IPS DF 4.7 (cell line): ENCODE data around the gene GALK2.

Experiments used
- DNase-seq: peaks from one replicate; pipeline ENCODE4 v3.0.0-alpha.2; 2013; ENCODE audit warnings: low spot score; ENCODE audit errors: extremely low read depth

GALK2 gene

GRCh38 chr15:49279521-49280456 is 109.7 kb downstream of the GALK2 start:
- DNase-seq: no peak

GRCh38 chr15:49282366-49282765 is 112.3 kb downstream of the GALK2 start:
- DNase-seq: no peak

GRCh38 chr15:49286649-49287404 is 116.8 kb downstream of the GALK2 start:
- no peak for DNase-seq

- no peak for DNase-seq
Observed at GRCh38 chr15:49287481-49287880, 117.4 kb downstream of the GALK2 start.

GRCh38 chr15:49288391-49288790 is 118.3 kb downstream of the GALK2 start:
- no peak for DNase-seq

GRCh38 chr15:49290191-49290590 is 120.1 kb downstream of the GALK2 start:
- DNase-seq: no peak

GRCh38 chr15:49293941-49294340 is 123.9 kb downstream of the GALK2 start:
- no peak for DNase-seq

GRCh38 chr15:49296258-49296657 is 126.2 kb downstream of the GALK2 start:
- no peak for DNase-seq

GRCh38 chr15:49297584-49297983 is 127.5 kb downstream of the GALK2 start:
- no peak for DNase-seq

GRCh38 chr15:49300856-49301255 is 130.8 kb downstream of the GALK2 start:
- DNase-seq: no peak

GRCh38 chr15:49301562-49301961 is 131.5 kb downstream of the GALK2 start:
- no peak for DNase-seq

GRCh38 chr15:49303003-49303402 is 133.0 kb downstream of the GALK2 start:
- DNase-seq: no peak

- no peak for DNase-seq
Observed at GRCh38 chr15:49306551-49306950, 136.5 kb downstream of the GALK2 start.

- no peak for DNase-seq
Observed at GRCh38 chr15:49308686-49309085, 138.6 kb downstream of the GALK2 start.

GRCh38 chr15:49309889-49310288 is 139.8 kb downstream of the GALK2 start:
- DNase-seq: no peak

GRCh38 chr15:49313650-49314049 is 143.6 kb downstream of the GALK2 start:
- DNase-seq: no peak

- DNase-seq: no peak
Observed at GRCh38 chr15:49314716-49315115, 144.7 kb downstream of the GALK2 start.

- DNase-seq: peak; percentile 53
Observed at GRCh38 chr15:49315391-49315823, 145.4 kb downstream of the GALK2 start.

GRCh38 chr15:49320351-49320750 is 150.3 kb downstream of the GALK2 start:
- no peak for DNase-seq

GRCh38 chr15:49323207-49323606 is 153.2 kb downstream of the GALK2 start:
- no peak for DNase-seq

- DNase-seq: no peak
Observed at GRCh38 chr15:49327927-49328326, 157.9 kb downstream of the GALK2 start.

GRCh38 chr15:49328941-49329340 is 158.9 kb downstream of the GALK2 start:
- peak; percentile 71 for DNase-seq
